ENCODE measurements around the gene NLGN1.

NLGN1 gene

GRCh38 chr3:174317005-174317404, 919.5 kb downstream of the NLGN1 start:
- DNase-seq: no peak

- DNase-seq: no peak
Observed at GRCh38 chr3:174318181-174318580, 920.6 kb downstream of the NLGN1 start.

GRCh38 chr3:174321548-174321947, 924.0 kb downstream of the NLGN1 start:
- no peak for DNase-seq

- DNase-seq: no peak
Observed at GRCh38 chr3:174322789-174323188, 925.2 kb downstream of the NLGN1 start.

- DNase-seq: no peak
Observed at GRCh38 chr3:174325171-174325570, 927.6 kb downstream of the NLGN1 start.

GRCh38 chr3:174325834-174326700, 928.5 kb downstream of the NLGN1 start:
- no peak for DNase-seq

- no peak for DNase-seq
Observed at GRCh38 chr3:174329321-174329720, 931.8 kb downstream of the NLGN1 start.

- no peak for DNase-seq
Observed at GRCh38 chr3:174330303-174330702, 932.8 kb downstream of the NLGN1 start.

GRCh38 chr3:174331095-174331800, 933.7 kb downstream of the NLGN1 start:
- DNase-seq: no peak

- no peak for DNase-seq
Observed at GRCh38 chr3:174332391-174332790, 934.8 kb downstream of the NLGN1 start.

- no peak for DNase-seq
Observed at GRCh38 chr3:174333640-174334039, 936.1 kb downstream of the NLGN1 start.

- no peak for DNase-seq
Observed at GRCh38 chr3:174334111-174334510, 936.6 kb downstream of the NLGN1 start.

- no peak for DNase-seq
Observed at GRCh38 chr3:174335324-174335723, 937.8 kb downstream of the NLGN1 start.

GRCh38 chr3:174335910-174336309, 938.4 kb downstream of the NLGN1 start:
- DNase-seq: no peak
